Stimulated activated CD4-positive, alpha-beta T cell treated with anti-CD3 and anti-CD28 coated beads, Interleukin-12 subunit alpha, Interleukin-12 subunit beta, amount 100 ng/mL, for 24 hours (primary cell): ENCODE data around the gene HELLS.
"Not testable (repeated sequence)": the region's sequence is repeated elsewhere in the genome, so short reads cannot be mapped to it uniquely, and the experiment has no call there.

Source experiments
- DNase-seq, 2 experiments: peaks; one replicate each; pipeline ENCODE4 v3.0.0-alpha.2; 2020; ENCODE audit warnings: low read depth in 2 of 2

Gene HELLS

DNA sequence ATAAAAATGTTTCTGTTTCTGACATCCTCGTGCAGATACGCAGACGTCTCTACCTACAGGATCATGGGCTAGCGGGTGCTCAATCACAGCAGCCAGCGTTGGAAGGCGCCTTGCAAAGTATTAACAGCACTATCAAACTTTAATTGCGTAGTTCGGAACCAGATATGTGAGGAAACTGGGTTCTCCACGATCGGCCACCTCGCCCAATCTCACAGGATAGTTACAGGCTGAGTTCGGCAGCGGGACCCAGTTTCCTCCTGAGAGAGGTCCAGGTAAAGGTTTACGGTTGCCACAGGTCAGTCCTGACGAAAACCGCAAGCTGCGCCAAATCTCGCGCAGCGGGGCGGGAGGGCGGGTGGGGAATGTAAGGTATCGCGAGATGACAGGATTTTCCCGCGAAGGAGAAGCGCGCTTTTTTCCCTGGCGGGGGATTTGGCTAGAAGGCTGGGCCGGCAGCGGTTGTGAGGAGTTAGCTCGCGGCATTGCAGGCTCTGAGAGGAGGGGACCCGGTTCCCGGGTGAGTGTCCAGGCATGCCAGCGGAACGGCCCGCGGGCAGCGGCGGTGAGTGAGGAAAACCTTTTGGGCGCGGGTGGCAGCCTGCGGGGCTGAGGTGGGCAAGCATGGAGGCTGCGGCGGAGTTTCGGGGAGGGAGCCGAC, at the start of gene HELLS:
TSS of gene HELLS (plus strand) at position 398 of the 658 bp plus-strand sequence. CDS start at position 532, 134 bp downstream.
- DNase-seq: peak; percentile 60 to 68

DNA sequence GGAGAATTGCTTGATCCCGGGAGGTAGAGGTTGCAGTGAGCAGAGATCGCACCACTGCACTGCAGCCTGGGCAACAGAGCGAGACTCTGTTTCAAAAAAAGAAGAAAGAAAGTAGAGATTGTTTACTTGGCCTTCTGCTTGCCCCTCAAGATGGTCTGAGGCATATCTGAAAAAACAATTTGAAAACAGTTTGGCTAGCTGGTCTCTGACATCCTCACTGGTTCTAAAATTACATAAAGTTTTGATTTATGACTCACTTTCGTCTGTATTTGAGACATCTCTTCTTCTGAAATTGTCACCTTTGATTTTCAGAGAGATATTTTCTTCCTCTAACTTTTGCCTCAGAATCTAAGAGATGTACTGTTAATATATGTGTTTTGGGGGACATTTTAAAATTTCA, 49.6 kb upstream of the HELLS start:
- no peak for DNase-seq

DNA sequence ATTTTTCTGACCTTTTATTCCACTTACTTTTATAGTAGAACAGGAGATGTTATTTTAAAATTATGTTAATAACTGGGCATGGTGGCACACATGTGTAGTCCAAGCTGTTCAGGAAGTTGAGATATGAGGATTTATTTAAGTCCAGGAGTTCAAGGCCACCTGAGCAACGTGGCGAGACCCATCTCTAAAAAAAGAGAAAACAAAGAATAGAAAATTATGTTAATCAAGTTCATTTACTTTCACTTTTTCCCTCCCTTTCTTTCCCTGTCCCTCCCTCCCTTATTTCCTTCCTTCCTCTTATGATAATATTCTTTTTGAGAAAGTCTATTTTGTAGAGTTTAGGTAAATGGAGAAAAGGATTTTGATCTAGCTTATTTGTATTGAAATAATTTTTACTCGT, 48.9 kb upstream of the HELLS start:
- no peak for DNase-seq

DNA sequence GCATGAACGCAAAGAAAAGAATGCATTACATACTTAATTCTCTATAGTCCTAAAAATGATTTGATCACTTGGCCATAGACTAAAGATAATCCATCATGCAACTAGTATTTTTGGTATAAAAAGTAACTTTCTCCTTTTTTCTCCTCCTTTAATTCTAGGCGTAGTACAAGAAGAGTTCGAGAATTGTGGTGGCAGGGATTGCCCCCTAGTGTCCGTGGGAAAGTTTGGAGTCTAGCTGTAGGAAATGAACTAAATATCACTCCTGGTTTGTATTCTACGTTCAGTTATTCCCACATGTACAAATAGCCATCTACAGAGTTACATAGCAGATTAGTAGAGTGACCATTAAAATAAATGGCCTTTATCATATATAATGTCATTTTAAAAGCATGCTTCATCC, 45.5 kb upstream of the HELLS start:
- DNase-seq: no peak

DNA sequence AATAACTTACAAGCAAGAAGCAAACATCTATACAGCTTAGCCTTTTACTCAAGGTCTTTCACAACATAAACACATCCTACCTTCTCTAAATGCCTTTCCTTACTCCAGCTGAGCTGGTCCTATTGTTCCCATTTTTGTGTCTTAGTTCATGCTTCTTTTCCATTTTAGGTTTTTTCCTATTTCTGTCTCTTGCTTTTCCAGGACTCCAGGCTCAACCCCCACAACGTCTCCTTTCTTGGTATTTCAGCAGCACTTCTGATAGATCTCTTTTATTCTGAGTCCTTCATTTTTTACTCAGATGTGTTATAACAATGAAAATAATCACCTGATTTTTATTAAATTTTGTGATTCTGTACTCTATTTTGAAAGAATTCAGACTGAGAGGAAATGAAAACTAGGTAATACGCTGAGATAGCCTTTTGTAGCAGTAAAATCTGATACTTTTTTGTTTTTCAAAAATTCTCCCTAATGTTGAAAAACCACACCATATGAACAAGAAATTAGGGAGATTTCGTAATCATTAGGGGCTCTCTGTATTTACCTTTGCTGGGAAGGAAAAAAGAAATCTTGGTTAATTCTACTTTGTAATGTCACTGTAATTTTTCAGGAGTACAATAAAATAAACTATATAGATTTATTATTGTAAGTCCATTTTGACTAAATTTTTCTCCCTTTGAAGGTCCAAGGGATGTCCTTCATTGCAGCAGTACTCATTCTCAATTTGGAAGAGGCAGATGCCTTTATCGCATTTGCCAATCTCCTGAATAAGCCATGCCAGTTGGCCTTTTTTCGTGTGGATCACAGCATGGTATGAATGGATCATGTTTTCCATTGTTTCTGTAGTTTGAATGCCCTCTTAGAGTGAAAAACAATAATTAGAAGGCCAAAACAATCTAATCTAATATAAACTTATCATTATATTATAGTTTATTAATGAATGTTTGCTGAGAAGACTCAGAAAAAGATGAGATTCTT, 24.0 kb upstream of the HELLS start:
- no peak for DNase-seq

DNA sequence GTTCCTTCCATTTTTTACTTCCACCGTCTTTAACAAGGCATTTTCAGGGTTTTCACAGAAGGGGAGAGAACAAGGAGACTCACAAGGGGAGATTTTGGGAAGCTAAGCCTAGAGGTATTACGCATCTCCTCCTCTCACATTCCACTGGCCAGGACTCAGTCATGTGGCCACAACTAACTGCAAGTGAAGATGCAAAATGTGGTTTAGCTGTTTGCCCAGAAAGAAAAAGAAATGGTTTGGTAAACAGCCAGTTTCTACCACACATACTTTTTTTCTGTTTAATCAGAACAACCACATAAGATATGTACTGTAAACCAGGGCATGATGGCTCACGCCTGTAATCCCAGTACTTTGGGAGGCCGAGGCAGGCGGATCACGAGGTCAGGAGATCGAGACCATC, 21.4 kb upstream of the HELLS start:
- no peak for DNase-seq

DNA sequence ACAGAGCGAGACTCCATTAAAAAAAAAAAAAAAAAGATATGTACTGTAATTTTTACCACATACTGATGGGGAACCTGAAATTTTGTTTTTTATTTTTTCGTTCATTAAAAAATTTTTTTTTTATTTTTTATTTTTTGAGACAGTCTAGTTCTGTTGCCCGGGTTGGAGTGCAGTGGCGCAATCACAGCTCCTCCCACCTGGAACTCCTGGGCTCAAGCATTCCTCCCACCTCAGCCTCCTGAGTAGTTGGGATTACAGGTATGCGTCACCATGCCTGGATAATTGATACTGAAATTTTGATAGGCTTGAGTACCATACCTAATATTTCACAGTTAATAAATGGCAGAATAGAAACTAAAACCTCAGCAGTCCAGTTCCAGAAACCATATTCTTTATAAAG, 20.9 kb upstream of the HELLS start:
- DNase-seq: no peak

DNA sequence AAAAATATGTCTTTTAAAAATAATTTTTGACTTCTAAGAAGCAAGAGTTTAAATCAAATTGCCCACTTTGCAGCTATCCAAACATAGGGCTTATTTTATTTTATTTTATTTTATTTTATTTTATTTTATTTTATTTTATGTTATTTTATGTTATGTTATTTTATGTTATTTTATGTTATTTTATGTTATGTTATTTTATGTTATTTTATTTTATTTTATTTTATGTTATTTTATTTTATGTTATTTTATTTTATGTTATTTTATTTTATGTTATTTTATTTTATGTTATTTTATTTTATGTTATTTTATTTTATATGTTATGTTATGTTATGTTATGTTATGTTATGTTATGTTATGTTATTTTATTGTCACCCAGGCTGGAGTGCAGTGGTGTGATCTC, 14.0 kb upstream of the HELLS start:
- DNase-seq: not testable (repeated sequence)

DNA sequence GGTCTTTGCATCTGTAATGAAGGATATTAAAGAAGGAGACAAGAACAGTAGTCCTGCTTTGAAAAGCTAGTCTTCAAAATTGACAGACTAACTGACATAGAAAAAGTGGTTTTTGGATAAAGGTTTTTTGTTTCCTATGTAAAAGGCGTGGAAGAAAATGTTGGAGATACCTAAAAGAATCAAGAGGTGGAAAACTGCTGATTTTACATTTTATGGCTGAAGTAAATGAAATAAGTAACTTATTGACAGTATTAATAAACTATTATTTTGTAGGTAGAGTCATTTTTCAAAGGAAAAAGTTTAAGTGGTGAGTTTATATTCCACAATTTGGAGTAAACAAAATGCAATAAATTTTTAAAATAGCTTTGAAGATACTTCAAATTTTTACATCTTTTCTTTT, 12.6 kb upstream of the HELLS start:
- DNase-seq: no peak

DNA sequence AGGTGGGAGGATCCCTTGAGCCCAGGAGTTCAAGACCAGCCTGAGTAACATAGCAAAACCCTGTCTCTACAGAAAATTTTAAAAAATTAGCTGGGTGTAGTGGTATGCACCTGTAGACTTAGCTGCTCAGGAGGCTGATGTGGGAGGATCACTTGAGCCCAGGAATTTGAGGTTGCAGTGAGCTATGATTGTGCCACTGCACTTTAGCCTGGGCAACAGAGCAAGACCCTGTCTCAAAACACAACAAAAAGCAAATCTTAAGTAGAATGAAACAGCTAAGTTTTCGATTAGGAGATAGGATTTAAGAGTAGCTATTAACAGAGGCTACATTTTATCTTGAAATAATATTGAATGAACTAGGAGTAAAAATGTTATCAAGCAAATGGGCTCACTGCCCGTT, 3.3 kb upstream of the HELLS start:
- not testable (repeated sequence) for DNase-seq

DNA sequence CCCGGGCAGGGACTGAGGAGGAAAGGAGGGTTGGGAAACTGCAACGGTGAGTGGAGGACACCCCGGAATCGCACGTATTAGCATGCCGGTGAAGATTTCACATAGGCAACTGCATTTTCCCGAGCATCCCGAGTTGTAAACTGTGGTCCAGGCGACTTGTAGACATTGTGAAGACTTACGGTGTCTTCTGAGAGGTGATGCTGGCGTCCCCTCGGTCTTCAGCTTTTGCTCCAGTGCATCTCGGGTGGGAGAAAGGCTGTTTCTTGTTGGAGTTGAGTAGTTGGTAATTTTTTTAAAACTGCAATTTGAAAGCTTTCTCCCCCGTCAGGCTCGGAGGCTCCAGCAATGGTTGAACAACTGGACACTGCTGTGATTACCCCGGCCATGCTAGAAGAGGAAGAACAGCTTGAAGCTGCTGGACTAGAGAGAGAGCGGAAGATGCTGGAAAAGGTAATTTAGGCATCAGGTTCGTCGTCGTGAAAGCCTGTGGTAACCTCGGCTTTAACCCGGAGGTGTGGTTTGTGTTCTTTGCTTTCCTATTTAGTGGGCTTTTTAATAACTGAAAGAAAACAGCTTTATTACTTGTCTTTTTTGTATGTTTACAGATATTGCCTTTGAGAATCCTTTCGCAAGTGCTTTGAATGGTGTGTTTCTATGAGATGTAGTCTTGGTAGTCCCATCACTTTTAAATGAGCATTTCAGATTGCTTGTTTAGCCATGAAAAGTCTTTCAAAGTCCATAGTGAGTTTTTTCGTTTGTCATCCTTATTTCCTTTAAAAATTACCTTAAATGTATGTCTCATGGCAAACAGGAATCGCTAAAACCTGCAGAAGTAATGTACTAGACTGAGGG, 687 bp downstream of the HELLS start:
- DNase-seq: no peak

DNA sequence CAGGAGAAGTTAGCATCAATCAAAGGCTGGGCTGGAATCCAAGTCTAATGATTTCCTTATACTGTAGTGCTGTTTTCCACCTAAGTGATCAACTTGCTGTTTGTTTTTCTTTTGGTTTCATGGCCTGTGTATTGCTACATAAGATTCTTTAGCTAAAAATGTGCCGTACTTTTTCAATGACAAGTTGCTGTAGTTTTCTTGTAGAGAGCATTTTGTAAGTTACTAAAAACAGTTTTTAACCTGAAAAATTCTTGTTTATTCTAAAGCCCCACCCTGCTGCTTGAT, 1.3 kb downstream of the HELLS start:
- no peak for DNase-seq

DNA sequence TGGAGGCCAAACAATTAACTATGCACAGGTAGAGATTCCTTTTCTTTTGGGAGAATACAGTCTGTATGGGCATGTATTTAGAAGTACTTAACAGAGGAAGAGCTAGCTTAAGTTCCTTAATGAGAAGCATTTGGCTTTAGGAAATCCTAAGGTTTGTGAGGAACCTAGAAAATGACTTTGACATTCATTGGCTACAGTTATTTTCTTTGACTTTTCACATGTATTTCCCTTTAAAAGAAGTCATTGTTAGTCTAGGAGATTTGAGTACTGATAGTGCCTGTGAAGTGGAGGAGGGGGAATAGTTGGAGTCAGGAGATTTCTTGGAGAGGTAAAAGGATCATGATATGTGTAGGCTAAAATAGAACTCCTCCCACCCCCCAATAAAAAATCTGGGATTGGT, 3.6 kb downstream of the HELLS start:
- no peak for DNase-seq

DNA sequence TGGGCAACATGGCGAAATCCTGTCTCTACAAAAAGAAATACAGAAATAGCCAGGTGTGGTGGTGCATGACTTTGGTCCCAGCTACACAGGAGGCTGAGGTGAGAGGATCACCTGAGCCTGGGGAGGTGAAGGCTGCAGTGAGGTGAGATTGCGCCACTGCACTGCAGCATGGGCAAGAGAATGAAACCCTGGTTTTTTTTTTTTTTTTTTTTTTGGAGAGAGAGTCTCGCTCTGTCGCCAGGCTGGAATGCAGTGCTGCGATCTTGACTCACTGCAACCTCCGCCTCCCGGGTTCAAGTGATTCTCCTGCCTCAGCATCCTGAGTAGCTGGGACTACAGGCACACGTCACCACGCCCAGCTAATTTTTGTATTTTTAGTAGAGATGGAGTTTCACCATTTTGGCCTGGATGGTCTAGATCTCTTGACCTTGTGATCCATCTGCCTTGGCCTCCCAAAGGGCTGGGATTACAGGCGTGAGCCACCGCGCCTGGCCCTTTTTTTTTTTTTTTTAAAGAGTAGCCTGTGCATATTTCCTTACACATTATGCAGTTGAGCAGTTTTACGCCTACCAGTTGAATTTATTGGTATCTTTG, 22.2 kb downstream of the HELLS start:
- not testable (repeated sequence) for DNase-seq

DNA sequence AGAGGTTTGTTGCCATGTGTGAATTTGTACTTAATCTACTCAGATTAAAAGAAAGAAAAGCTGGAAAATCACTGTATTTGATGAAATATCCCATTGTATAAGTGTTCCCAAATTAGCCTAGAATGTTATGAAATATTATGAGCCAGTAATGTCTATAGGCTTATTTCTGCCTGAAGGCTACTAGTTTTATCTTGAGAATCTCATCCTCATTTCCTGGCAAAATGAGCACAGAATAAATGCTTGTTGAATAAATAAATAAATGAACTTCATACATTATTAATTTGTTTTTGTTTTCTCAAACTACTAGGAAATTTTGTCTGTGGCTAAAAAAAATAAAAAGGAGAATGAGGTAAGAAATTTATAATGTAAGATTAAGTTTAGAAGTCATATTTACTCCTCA, 25.5 kb downstream of the HELLS start:
- DNase-seq: no peak

DNA sequence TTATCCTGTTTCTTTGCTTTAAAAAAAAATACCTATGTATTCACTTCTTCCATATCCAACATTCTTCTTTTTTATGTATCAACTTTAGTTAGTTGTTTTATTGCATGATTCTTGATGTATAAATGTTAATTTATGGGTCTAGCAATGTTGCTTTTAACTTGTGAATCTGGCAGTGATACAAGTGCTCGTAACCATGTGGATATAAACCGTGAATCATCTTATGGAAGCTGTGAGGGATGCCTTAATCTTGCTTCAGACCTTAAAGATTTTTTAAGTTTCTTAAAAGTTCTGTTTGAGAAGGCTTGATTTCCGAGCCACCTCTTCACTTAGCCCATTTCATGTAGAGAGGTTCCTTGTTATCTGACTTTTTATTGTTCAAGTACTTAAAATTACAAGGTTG, 25.9 kb downstream of the HELLS start:
- DNase-seq: no peak

DNA sequence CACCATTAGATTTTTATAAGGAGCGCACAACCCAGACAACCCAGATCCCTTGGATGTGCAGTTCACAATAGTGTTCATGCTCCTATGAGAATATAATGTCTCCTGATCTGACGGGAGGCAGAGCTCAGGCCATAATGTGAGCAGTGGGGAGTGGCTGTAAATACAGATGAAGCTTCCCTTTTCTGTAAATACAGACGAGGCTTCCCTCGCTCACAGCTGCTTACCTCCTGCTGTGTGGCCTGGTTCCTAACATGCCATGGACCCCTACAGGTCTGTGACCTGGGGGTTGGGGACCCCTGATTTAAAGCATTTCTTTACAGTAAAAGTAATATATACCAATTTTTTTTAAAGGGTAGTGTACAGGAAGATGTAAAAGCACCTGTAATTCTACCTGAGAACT, 33.2 kb downstream of the HELLS start:
- DNase-seq: no peak

DNA sequence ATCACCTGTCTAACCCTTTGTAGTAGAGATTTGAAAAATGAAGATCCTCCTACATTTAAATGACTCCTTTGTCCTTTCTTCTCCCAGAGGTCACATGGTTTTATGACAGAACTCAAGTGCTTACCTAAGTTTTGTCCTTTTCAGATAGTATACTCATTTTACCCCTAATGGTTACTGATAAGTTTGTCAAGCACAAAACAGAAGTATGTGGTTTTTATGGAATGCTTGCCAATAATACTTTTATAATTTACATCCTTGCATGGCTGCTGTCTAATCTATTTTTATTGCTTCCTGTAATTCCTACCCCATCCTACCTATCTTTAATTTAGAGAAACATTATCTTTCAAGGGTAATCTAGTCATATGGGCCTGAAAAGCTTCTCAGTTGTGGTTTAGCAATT, 37.5 kb downstream of the HELLS start:
- DNase-seq: no peak

DNA sequence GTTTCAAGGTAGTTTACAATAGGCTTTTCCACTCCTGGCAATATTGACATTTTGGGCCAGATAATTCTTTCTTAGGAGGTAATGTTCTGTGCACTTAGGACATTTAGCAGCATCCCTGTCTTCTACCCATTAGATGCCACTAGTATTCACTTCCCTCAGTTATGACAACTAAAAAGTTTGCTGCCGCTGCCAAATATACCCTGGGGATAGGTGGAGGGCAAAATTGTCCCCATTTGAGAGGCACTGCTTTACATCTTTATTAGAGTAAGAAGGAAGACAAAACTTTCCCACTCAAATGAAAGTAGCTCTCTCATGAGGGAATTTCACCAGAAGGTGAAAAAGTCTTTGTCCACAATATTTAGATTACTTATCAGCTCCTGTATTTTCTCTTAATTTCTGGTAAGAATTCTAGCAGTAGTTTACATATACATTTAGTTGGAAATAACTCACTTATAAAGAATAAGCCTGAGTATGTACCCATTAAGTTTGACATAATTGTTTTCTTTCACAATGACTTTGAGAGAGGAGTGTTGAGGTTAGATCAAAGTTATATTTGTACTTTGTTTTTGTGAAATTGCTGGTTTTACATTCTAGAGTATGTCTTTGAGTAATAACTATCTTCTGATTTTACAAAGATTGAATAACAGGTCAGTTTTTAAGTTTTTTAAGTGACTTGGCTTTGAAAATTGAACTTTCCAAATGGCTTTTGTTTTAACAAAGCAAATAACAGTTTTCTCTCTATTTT, 46.0 kb downstream of the HELLS start:
- no peak for DNase-seq

DNA sequence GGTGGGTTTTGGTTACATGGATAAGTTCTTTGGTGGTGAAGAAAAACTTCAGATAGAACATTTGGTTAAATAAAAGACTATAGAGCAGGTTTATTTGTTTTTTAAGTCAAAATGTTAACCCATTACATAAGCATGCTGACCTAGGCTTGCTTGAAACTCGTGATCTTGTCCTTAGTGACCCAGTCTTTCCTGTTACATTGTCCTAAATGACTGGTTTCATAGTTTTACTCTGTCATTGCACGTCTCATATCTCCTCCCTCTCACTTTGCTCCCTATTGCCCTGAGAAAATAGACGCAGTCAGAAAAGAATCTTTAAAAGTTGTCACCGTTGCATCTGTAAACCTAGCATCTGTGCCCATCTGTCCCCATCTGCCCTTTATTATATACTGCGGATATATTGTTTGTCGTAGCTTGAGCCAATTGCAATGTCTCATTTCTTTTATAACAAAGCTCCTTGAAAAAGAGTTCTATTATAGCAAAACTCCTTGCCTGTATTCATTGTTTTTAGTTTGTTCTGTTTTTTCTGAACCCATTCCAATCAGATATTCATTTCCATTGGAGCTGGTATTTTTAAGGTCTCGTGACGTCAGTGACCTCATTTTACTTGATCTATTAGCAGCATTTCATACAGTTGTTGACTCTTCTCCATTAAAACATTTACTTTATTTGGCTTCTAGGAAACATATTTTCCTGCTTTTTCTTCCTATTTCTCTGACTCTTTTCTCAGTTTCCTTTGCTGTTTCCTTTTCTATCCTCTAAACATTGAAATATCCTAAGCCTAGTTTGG, 57.3 kb downstream of the HELLS start:
- DNase-seq: no peak

DNA sequence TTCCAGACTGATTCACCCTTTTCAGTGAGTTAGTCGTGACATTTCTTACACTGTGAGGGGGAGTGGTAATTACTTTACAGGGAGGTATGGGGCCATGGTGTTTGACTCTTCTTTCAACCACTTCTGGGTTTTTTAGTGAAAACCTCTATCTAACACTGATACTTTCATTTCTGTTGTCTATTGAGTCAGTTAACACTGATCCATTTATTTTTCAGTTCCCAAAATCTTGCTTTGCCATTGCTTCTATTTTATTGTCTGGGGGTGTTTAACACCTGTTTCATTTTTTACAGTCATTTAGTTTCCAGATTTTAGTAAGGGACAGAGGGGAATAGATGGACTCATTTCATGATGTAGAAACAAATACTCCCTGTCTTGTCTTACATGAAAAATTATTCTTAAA, 61.5 kb downstream of the HELLS start:
- no peak for DNase-seq
